H9 (cell line): ENCODE data around the gene IL1RAPL1. TPM values are rescaled to one million over a fixed set of nuclear protein-coding genes. Genes with fewer than 3 reads are reported as not detected.

ENCODE experiments used
- DNase-seq: peaks from one replicate; pipeline ENCODE4 v3.0.0-alpha.2; 2017
- H2AFZ ChIP-seq: one replicate; pipeline ENCODE4 v1.6.1; 2013; ENCODE audit warnings: mild to moderate bottlenecking, low read length, control low read depth, moderate library complexity
- H2AK5ac ChIP-seq: 2 replicates; pipeline ENCODE4 v1.6.1; 2013; ENCODE audit warnings: low read length, control low read depth, mixed read lengths; ENCODE audit not compliant: insufficient read length
- H2BK120ac ChIP-seq: one replicate; pipeline ENCODE4 v1.6.1; 2013; ENCODE audit warnings: low read depth, mild to moderate bottlenecking, low read length, control low read depth, inconsistent platforms; ENCODE audit not compliant: poor library complexity, severe bottlenecking
- H2BK12ac ChIP-seq: 2 replicates; pipeline ENCODE4 v1.6.1; 2013; ENCODE audit warnings: low read length, control low read depth, mixed read lengths, low read depth; ENCODE audit not compliant: insufficient read length
- H2BK15ac ChIP-seq: 2 replicates; pipeline ENCODE4 v1.6.1; 2013; ENCODE audit warnings: low read depth, low read length, control low read depth
- H2BK20ac ChIP-seq: one replicate; pipeline ENCODE4 v1.6.1; 2013; ENCODE audit warnings: low read depth, mild to moderate bottlenecking, low read length, control low read depth, inconsistent platforms; ENCODE audit not compliant: poor library complexity, severe bottlenecking
- H2BK5ac ChIP-seq: 2 replicates; pipeline ENCODE4 v1.6.1; 2013; ENCODE audit warnings: low read length, control low read depth, mixed read lengths; ENCODE audit not compliant: insufficient read length
- H3K14ac ChIP-seq: 2 replicates; pipeline ENCODE4 v1.6.1; 2013; ENCODE audit warnings: low read length, control low read depth; ENCODE audit not compliant: insufficient read depth
- H3K18ac ChIP-seq: 2 replicates; pipeline ENCODE4 v1.6.1; 2013; ENCODE audit warnings: low read depth, mild to moderate bottlenecking, mixed read lengths, low read length, control low read depth; ENCODE audit not compliant: insufficient read length
- H3K23ac ChIP-seq: 2 replicates; pipeline ENCODE4 v1.6.1; 2013; ENCODE audit warnings: low read length, control low read depth, mixed read lengths, low read depth; ENCODE audit not compliant: insufficient read length
- H3K23me2 ChIP-seq: 2 replicates; pipeline ENCODE4 v1.6.1; 2013; ENCODE audit warnings: low read depth, mild to moderate bottlenecking, mixed read lengths, low read length, control low read depth; ENCODE audit not compliant: insufficient read length, poor library complexity, severe bottlenecking
- H3K27ac ChIP-seq: 2 replicates; pipeline ENCODE4 v1.5.1; 2013; ENCODE audit warnings: low read length, control low read depth, mixed read lengths, low read depth; ENCODE audit not compliant: insufficient read length
- H3K27me3 ChIP-seq: 2 replicates; pipeline ENCODE4 v1.6.1; 2013; ENCODE audit warnings: low read length, control low read depth, inconsistent platforms; ENCODE audit not compliant: insufficient read depth
- H3K4ac ChIP-seq: 2 replicates; pipeline ENCODE4 v1.6.1; 2013; ENCODE audit warnings: low read depth, mild to moderate bottlenecking, control low read depth, inconsistent platforms, low read length, moderate library complexity
- H3K4me1 ChIP-seq: 2 replicates; pipeline ENCODE4 v1.6.1; 2013; ENCODE audit warnings: low read length, control low read depth, inconsistent platforms; ENCODE audit not compliant: insufficient read depth
- H3K4me2 ChIP-seq: 2 replicates; pipeline ENCODE4 v1.6.1; 2013; ENCODE audit warnings: low read length, control low read depth, mixed read lengths; ENCODE audit not compliant: insufficient read length, insufficient read depth
- H3K56ac ChIP-seq: 2 replicates; pipeline ENCODE4 v1.6.1; 2013; ENCODE audit warnings: low read depth, mild to moderate bottlenecking, mixed read lengths, low read length, control low read depth; ENCODE audit not compliant: insufficient read length
- H3K79me1 ChIP-seq: 2 replicates; pipeline ENCODE4 v1.6.1; 2013; ENCODE audit warnings: low read depth, mild to moderate bottlenecking, moderate library complexity, low read length, control low read depth, inconsistent platforms; ENCODE audit not compliant: insufficient read depth, poor library complexity, severe bottlenecking
- H3K79me2 ChIP-seq: 2 replicates; pipeline ENCODE4 v1.6.1; 2013; ENCODE audit warnings: low read length, control low read depth, inconsistent platforms; ENCODE audit not compliant: insufficient read depth
- H3K9ac ChIP-seq: 2 replicates; pipeline ENCODE4 v1.6.1; 2013; ENCODE audit warnings: low read length, control low read depth, mixed read lengths; ENCODE audit not compliant: insufficient read length; ENCODE audit errors: extremely low read depth
- H3K9me3 ChIP-seq: one replicate; pipeline ENCODE4 v1.6.1; 2013; ENCODE audit warnings: low read depth, low read length, inconsistent platforms; ENCODE audit not compliant: control insufficient read depth
- H3T11ph ChIP-seq: one replicate; pipeline ENCODE4 v1.6.1; 2013; ENCODE audit warnings: mild to moderate bottlenecking, low read length, control low read depth, inconsistent platforms
- H4K20me1 ChIP-seq: one replicate; pipeline ENCODE4 v1.6.1; 2013; ENCODE audit not compliant: control insufficient read depth, insufficient read length, insufficient read depth
- H4K5ac ChIP-seq: 2 replicates; pipeline ENCODE4 v1.6.1; 2013; ENCODE audit warnings: low read depth, mild to moderate bottlenecking, mixed read lengths, low read length, control low read depth; ENCODE audit not compliant: insufficient read length
- H4K8ac ChIP-seq: replicated peaks from 2 replicates; pipeline ENCODE4 v1.6.1; 2013; ENCODE audit warnings: low read length, control low read depth, mixed read lengths, low read depth; ENCODE audit not compliant: insufficient read length
- H4K91ac ChIP-seq: 2 replicates; pipeline ENCODE4 v1.6.1; 2013; ENCODE audit warnings: low read depth, mild to moderate bottlenecking, moderate library complexity, mixed read lengths, low read length, control low read depth; ENCODE audit not compliant: insufficient read length
- H3K27ac Mint-ChIP-seq, 3 experiments: 2 replicates in 2 of 3; 3 replicates in 1 of 3; pipeline ENCODE4 v1.8.0; 2020 to 2021; ENCODE audit warnings: mixed read lengths in 3 of 3, mild to moderate bottlenecking in 1 of 3, moderate library complexity in 1 of 3
- H3K27me3 Mint-ChIP-seq: 2 replicates; pipeline ENCODE4 v1.8.0; 2021; ENCODE audit warnings: low read depth, mild to moderate bottlenecking, moderate library complexity, mixed read lengths
- H3K36me3 Mint-ChIP-seq, 3 experiments: 2 replicates in 2 of 3; 3 replicates in 1 of 3; pipeline ENCODE4 v1.8.0; 2020 to 2021; ENCODE audit warnings: low read depth in 3 of 3, mixed read lengths in 3 of 3; ENCODE audit not compliant: insufficient read depth in 1 of 3
- H3K4me1 Mint-ChIP-seq, 2 experiments: 2 replicates each; pipeline ENCODE4 v1.8.0; 2020; ENCODE audit warnings: mixed read lengths in 2 of 2
- H3K4me3 Mint-ChIP-seq, 2 experiments: 2 replicates in 1 of 2; 3 replicates in 1 of 2; pipeline ENCODE4 v1.8.0; 2020 to 2021; ENCODE audit warnings: mild to moderate bottlenecking in 2 of 2, mixed read lengths in 2 of 2, moderate library complexity in 1 of 2
- H3K9me3 Mint-ChIP-seq, 2 experiments: 2 replicates in 1 of 2; 3 replicates in 1 of 2; pipeline ENCODE4 v1.8.0; 2020; ENCODE audit warnings: mild to moderate bottlenecking in 2 of 2, mixed read lengths in 2 of 2, moderate library complexity in 1 of 2
- CTCF ChIP-seq: fragments of 200-600 bp; sonication (generic); conservative IDR thresholded peaks from 3 replicates; pipeline ENCODE4 v1.8.0; 2021; ENCODE audit warnings: antibody characterized with exemption, mild to moderate bottlenecking
- WGBS: extraction: QIAGEN DNeasy Blood & Tissue Kit; methylation state at CpG from one replicate; pipeline ENCODE4 v1.1.7; 2013; ENCODE audit warnings: missing lambda C conversion rate, low lambda C conversion rate, mixed read lengths; ENCODE audit not compliant: insufficient read length; ENCODE audit errors: extremely low coverage; 5-methylcytosine and 5-hydroxymethylcytosine counted together
- total RNA-seq: library from RNA; stranded (reverse); gene quantifications from 2 replicates; pipeline ENCODE4 v1.2.1, GENCODE V29; 2021

The IL1RAPL1 gene
- total RNA-seq, 1 experiment from 2014 or later, result 0.31 TPM

DNA sequence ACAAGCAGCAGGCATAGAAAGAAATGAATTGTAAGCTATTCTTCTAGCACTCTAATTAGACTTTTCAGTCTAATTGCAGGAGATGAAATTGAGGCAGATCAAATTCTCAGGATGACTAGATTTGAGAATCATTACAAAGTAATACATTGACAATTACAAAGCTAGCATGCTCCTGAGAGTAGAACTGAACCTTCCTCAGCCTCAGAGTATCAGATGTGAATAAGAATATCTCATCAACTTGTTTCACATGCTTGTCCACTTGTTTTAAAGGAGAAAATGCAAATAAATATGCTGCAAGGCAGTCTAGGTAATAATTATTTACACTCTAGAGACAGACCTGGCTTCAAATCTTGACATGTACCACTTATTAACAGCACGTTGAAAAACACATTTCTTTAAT, 1137.1 kb downstream of the IL1RAPL1 start:
- no peak overlapping the region for H2BK15ac ChIP-seq
- Mint-ChIP-seq H3K27me3 (no peaks in the 10 kb centered on the region), H3K4me1 (no peaks in the 10 kb centered on the region), H3K9me3 (peaks cover 6 to 46% of the 10 kb centered on the region in 2 experiments), H3K36me3 (0 out of 7 replicates have a peak, but pooled peaks cover 0 to 2% (median 0%) of the 10 kb centered on the region in 3 experiments), H3K27ac (no peak overlapping the region), H3K4me3 (no peak overlapping the region)
- H3K27me3 ChIP-seq, result no peaks in the 10 kb centered on the region
- H3T11ph ChIP-seq, result no peak overlapping the region
- no peaks in the 10 kb centered on the region for H3K4me1 ChIP-seq
- no peak overlapping the region for H4K8ac ChIP-seq
- H3K18ac ChIP-seq, result no peak overlapping the region
- H3K4me2 ChIP-seq, result no peak overlapping the region
- H3K56ac ChIP-seq, result no peak overlapping the region
- no peaks in the 10 kb centered on the region for H3K79me2 ChIP-seq
- no peak for TF ChIP-seq CTCF
- H2BK120ac ChIP-seq, result no peak overlapping the region
- no CpG with 5 or more reads among the region's 1 CpG for WGBS
- no peak overlapping the region for H3K23ac ChIP-seq
- no peak overlapping the region for H2AK5ac ChIP-seq
- H3K9ac ChIP-seq, result no peak overlapping the region
- H4K91ac ChIP-seq, result no peak overlapping the region
- no peak overlapping the region for H2BK12ac ChIP-seq
- no peak overlapping the region for H2BK5ac ChIP-seq
- H3K14ac ChIP-seq, result no peak overlapping the region
- peaks cover 10% of the 10 kb centered on the region for H3K9me3 ChIP-seq
- H3K23me2 ChIP-seq, result no peaks in the 10 kb centered on the region
- H2AFZ ChIP-seq, result no peak overlapping the region
- H3K27ac ChIP-seq, result no peak overlapping the region
- DNase-seq, result no peak
- H4K5ac ChIP-seq, result no peak overlapping the region
- H3K4ac ChIP-seq, result no peak overlapping the region
- H2BK20ac ChIP-seq, result no peak overlapping the region
- no peaks in the 10 kb centered on the region for H4K20me1 ChIP-seq
- H3K79me1 ChIP-seq, result no peaks in the 10 kb centered on the region
